Liver (tissue), 2 donors: ENCODE data around the gene NBPF26.
"Not testable (repeated sequence)": the region's sequence is repeated elsewhere in the genome, so short reads cannot be mapped to it uniquely, and the experiment has no call there.

Experiments used
- CTCF ChIP-seq: fragments of 150-350 bp; IDR thresholded peaks from 2 replicates; pipeline ENCODE4 v1.5.1; 2017; ENCODE audit warnings: improper control_type of control experiment, low read depth, low read length; ENCODE audit not compliant: missing input control
- REST ChIP-seq: IDR thresholded peaks from 2 replicates; pipeline ENCODE4 v1.6.1; 2016; ENCODE audit warnings: antibody characterized with exemption, mild to moderate bottlenecking
- donor health status: healthy.

GRCh38 chr1:120724507-120724906 lies 762 bp downstream of the NBPF26 start:
- TF ChIP-seq CTCF, REST: not testable (repeated sequence)
